ENCODE data around the gene C17orf58. TPM values are rescaled to one million over a fixed set of nuclear protein-coding genes. Genes with fewer than 3 reads are reported as not detected.
"Not testable (repeated sequence)": the region's sequence is repeated elsewhere in the genome, so short reads cannot be mapped to it uniquely, and the experiment has no call there.

Gene C17orf58
- total RNA-seq, 1 experiment from 2014 or later: 21.1 TPM

DNA sequence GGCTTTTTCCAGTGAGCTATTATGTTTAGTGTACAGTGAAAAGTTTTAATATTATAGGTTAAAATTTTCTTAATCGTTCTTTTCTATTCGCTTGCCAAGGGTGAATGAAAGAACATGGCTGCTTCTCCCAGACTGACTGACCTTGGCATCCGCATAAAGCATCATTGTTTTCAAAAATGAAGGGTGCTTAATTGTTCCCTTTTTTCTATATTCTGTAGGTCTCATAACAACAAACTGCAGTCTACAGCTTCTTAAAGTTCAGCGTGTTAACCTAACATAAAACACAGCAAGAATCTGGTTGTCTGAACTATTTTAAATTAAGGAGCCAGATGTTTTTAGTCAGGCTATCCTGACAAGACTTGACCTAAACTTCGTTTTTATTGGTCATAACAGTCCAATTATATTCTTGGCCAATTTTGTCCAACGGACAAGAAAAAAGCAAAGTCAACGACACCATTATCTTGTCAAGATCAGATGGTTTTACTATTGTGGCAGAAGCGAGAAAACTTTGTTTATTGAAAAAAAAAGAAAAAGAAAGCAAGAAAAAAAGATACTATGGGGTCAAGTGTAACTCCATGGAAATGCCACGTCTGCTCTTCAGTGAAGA, 14.1 kb downstream of the C17orf58 start:
- H3K27me3 ChIP-seq: no peaks in the 10 kb centered on the region
- H3K9me3 ChIP-seq: no peaks in the 10 kb centered on the region; the same call in 1 of the 2 replicates
- peaks cover 18% of the 10 kb centered on the region for H3K36me3 ChIP-seq
- DNase-seq: no peak
- H3K4me3 ChIP-seq: no peak overlapping the region

DNA sequence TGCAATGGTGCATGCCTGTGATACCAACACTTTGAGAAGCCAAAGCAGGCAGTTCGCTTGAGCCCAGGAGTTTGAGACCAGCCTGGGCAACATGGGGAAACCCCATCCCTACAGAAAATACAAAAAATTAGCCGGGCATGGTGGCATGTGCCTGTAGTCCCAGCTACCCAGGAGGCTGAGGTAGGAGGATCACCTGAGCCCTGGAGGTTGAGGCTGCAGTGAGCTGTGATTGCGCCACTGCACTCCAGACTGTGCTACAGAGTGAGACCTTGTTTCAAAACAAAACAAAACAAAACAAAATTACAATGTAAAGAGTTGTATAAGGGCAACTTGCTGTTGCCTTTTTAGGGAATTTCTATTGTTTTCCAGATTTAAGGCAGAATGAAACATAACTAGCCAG, 15.4 kb downstream of the C17orf58 start:
- H3K36me3 ChIP-seq: peaks cover 23% of the 10 kb centered on the region
- not testable (repeated sequence) for H3K4me3 ChIP-seq, H3K27me3 ChIP-seq, H3K9me3 ChIP-seq, DNase-seq

DNA sequence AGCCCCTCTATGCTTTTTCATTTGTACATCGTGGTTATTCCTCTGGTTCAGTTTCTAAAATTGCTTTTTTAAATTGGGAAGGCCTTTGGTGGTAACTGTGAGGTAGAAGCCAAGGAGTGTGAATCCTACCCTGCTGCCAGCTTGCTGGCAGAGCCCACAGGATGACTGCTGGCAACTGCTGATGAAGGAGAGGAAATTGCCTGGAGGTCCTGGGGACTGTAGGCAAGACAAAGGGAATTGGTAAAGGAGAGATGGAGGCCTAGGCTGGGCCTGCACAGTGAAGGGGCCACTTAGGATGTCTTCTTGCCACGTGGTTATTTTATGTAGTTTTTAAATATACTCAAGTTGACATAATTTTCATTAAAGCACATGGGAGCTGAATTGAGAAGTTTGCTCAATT, 15.8 kb downstream of the C17orf58 start:
- Histone ChIP-seq H3K27me3 (no peaks in the 10 kb centered on the region), H3K9me3 (no peaks in the 10 kb centered on the region; the same call in 1 of the 2 replicates), H3K36me3 (peaks cover 27% of the 10 kb centered on the region), H3K4me3 (no peak overlapping the region)
- peak; percentile 75 for DNase-seq

DNA sequence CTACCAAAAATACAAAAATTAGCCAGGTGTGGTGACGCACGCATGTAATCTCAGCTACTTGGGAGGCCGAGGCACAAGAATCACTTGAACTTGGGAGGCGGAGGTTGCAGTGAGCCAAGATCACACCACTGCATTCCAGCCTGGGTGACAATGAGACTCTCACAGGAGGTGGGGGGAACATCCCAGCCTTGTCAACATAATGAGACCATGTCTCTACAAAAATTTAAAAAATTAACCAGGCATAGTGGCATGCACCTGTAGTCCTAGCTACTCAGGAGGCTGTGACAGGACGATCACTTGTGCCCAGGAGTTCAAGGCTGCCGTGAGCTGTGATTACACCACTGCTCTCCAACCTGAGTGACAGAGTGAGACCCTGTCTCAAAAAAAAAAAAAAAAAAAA, 20.0 kb downstream of the C17orf58 start:
- peaks cover 44% of the 10 kb centered on the region for H3K36me3 ChIP-seq
- not testable (repeated sequence) for H3K27me3 ChIP-seq, H3K9me3 ChIP-seq, DNase-seq, H3K4me3 ChIP-seq

DNA sequence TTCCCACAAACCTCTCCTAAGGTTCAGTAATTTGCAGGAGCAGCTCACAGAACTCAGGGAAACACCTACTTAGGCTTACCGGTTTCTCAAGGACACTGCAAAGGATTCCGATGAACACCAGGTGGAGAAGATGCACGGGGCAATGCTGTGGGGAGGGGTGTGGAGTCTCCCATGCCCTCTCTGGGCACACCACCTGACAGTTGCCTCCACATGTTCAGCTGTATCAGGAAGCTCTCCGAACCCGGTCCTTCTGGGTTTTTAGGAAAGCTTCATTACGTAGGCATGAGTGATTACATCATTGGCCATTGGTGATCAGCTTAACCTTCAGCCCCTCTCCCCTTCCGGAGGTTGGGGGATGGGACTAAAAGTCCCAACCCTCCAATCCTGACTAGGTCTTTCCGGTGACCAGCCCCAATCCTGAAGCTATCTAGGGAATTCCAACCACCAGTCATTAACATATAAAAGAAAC, 21.6 kb downstream of the C17orf58 start:
- H3K9me3 ChIP-seq: no peaks in the 10 kb centered on the region; the same call in 1 of the 2 replicates
- peaks cover 46% of the 10 kb centered on the region for H3K36me3 ChIP-seq
- no peak for DNase-seq
- no peaks in the 10 kb centered on the region for H3K27me3 ChIP-seq
- H3K4me3 ChIP-seq: no peak overlapping the region

DNA sequence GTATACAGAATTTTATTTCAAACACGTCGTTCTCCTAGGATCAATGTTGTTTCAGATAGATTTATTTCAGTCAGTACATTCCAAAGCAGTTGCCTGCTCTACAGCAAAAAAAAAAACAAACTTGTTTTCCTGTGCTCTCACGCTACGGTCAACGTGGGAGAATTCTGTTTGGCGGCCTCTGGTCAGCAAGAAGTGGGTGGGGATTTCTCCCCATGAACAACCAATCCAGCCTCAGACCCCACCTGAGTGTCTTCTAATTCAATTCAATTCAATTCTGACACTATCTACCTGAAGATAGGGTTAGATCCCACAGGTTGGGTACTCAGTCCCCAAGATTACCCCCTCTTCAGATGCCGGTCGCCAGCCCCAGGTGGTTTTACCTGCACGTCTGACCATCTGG, 22.1 kb downstream of the C17orf58 start:
- no peak for DNase-seq
- no peak overlapping the region for H3K4me3 ChIP-seq
- no peaks in the 10 kb centered on the region; the same call in 1 of the 2 replicates for H3K9me3 ChIP-seq
- H3K27me3 ChIP-seq: no peaks in the 10 kb centered on the region
- H3K36me3 ChIP-seq: peaks cover 42% of the 10 kb centered on the region

DNA sequence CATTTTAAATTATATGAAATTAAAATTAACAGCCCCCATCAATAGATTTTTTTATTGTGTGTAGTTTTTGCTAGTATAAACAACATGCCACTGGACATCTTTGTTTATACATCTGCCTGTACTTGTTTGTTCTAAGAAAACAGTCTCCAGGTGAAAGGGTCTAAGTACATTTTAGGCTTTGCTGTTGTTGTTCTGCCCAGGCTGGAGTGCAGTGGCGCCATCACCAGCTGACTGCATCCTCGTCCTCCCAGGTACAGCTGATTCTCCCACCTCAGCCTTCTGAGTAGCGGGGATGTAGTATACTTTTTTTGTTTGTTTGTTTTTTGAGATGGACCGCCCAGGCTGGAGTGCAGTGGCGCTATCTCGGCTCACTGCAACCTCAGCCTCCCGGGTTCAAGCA, 25.5 kb downstream of the C17orf58 start:
- H3K36me3 ChIP-seq: peaks cover 53% of the 10 kb centered on the region
- H3K27me3 ChIP-seq: no peaks in the 10 kb centered on the region
- H3K4me3 ChIP-seq: no peak overlapping the region
- H3K9me3 ChIP-seq: no peaks in the 10 kb centered on the region
- DNase-seq: no peak

DNA sequence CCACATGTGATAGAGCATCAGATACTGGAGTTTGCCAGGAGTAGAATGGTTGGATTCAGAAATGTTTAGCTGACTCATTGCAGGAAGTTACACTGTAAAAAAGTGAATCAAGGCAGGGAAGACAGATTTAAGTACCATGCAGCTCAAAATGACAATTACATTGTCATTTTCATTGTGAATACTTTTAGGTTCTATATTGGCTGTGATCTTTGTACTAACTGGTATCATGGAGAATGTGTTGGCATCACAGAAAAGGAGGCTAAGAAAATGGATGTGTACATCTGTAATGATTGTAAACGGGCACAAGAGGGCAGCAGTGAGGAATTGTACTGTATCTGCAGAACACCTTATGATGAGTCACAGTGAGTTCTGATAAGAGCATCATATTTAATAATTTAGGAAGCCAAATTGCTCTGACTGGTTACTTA, 33.1 kb downstream of the C17orf58 start:
- H3K4me3 ChIP-seq, H3K9me3 ChIP-seq, H3K27me3 ChIP-seq: not testable (repeated sequence)
- peak; percentile 51 for DNase-seq
- H3K36me3 ChIP-seq: peaks cover 67% of the 10 kb centered on the region

DNA sequence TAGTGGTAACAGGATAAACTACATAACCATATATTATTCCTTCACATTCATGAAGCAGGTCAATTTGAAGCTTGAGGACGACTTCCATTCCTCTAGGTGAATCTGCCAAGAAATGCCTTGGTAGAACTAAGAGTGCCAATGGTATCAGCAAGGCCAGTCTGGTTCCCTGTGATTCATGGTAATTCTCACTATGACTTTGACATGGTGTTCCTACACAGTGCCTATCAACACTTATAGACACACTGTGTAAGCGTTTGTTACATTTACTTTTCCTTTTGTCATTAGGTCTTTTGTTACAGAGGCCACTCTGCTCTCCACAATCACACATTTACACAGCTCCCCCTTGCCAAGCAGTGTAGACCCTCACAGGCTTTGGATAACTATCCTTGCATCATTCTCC, 34.1 kb downstream of the C17orf58 start:
- not testable (repeated sequence) for H3K27me3 ChIP-seq, H3K9me3 ChIP-seq, DNase-seq, H3K4me3 ChIP-seq
- peaks cover 68% of the 10 kb centered on the region for H3K36me3 ChIP-seq

DNA sequence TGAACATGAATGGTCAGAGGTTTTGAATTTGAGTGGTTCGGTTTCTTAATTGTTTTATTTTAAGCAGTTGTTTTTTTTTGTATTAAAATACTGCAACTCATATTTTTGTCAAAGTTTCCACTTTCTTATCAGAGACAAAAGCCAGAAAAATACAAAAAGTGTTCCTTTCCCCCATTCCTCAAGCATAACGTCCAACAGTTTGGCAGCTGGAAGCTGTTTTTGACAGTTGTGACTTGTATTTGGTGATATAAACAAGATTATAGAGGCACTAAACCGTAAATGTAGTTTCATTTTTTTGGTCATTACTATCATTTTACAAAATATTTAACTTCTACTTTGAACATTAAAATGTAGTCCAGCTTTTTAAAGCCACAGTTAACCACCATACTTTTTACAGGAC, 36.0 kb downstream of the C17orf58 start:
- not testable (repeated sequence) for H3K4me3 ChIP-seq, H3K27me3 ChIP-seq, H3K9me3 ChIP-seq, DNase-seq
- H3K36me3 ChIP-seq: peaks cover 52% of the 10 kb centered on the region

DNA sequence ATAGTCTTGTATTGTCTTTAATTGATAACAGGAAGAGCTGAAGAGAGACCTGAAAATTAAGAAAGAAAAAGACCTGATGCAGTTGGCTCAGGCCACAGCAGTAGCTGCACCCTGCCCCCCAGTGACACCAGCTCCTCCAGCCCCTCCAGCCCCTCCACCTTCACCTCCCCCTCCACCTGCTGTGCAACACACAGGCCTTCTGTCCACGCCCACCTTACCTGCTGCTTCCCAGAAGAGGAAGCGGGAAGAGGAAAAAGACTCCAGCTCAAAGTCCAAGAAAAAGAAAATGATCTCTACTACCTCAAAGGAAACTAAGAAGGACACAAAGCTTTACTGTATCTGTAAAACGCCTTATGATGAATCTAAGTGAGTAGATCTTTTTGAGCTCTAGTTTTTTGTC, 36.8 kb downstream of the C17orf58 start:
- no peaks in the 10 kb centered on the region for H3K9me3 ChIP-seq
- H3K27me3 ChIP-seq: no peaks in the 10 kb centered on the region
- no peak for DNase-seq
- peaks cover 50% of the 10 kb centered on the region for H3K36me3 ChIP-seq
- no peak overlapping the region for H3K4me3 ChIP-seq

DNA sequence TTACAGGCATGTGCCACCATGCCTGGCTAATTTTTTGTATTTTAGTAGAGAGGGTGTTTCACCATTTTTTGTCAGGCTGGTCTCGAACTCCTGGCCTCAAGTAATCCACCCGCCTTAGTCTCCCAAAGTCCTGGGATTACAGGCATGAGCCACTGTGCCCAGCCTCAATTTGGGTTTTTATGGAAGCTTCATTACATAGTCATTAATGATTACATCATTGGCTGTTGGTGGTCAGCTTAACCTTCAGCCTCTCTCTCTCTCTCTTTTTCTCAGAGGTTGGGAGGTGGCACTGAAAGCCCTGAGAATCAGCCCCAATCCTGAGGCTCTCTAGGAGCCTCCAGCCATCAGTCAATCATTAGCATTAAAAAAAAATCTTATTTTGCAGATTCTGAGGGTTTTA, 45.3 kb downstream of the C17orf58 start:
- H3K36me3 ChIP-seq: peaks cover 67% of the 10 kb centered on the region
- no peaks in the 10 kb centered on the region for H3K27me3 ChIP-seq
- DNase-seq: no peak
- H3K4me3 ChIP-seq: no peak overlapping the region
- H3K9me3 ChIP-seq: no peaks in the 10 kb centered on the region

DNA sequence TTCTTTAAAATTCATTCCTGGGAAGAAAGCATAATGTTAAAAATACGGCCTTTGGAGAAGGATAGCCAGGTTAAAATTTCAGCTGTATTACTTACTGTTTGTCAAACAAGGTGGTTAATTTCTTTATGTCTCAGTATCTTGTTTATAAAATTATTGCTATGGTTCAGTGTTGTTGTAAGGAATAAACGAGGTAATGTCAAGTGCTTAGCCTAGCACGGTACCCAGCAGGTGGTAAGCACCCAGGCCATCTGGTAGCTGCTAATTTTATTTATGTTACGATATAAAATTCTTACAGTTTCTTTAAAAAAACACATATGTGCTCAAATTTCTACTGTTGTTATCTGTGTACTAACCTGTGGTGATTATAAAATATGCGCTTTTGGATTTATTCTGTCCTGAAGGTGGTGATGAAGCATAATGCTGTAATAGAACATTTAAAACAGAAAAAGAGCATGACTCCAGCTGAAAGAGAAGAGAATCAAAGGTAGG, 48.9 kb downstream of the C17orf58 start:
- Histone ChIP-seq H3K27me3 (no peaks in the 10 kb centered on the region), H3K4me3 (no peak overlapping the region), H3K9me3 (no peaks in the 10 kb centered on the region), H3K36me3 (peaks cover 84% of the 10 kb centered on the region)
- no peak for DNase-seq

DNA sequence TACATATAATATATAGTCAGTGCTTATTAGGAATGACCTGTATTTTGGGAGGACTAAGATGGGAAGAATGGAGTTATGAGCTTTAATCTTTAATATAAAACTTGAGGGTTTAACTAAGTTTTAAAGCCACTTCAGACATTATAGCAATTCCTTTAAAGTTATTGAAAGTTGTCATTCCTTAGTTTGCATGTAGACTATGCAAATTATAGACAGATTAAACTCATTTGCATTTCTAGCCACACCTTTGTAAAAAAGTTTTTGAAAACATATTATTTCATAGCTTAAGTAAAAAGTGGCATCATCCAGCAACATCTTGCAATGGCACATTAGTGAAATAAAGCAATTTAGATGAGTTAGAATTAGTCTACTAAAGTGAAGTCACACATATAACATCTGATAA, 49.8 kb downstream of the C17orf58 start:
- DNase-seq: no peak
- H3K4me3 ChIP-seq: no peak overlapping the region
- peaks cover 84% of the 10 kb centered on the region for H3K36me3 ChIP-seq
- H3K27me3 ChIP-seq: no peaks in the 10 kb centered on the region
- H3K9me3 ChIP-seq: no peaks in the 10 kb centered on the region

DNA sequence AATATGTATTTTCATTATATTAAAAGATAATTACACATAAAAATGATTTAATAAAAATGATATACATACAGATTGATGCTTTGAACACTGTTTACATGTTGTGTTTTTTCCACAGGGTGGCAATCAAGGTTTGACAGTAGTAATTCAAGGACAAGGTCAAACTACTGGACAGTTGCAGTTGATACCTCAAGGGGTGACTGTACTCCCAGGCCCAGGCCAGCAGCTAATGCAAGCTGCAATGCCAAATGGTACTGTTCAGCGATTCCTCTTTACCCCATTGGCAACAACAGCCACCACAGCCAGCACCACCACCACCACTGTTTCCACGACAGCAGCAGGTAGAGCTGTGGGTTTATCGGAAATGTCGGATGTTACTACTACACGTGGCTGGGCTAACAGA, 52.2 kb downstream of the C17orf58 start:
- DNase-seq: no peak
- H3K36me3 ChIP-seq: peaks cover 94% of the 10 kb centered on the region

DNA sequence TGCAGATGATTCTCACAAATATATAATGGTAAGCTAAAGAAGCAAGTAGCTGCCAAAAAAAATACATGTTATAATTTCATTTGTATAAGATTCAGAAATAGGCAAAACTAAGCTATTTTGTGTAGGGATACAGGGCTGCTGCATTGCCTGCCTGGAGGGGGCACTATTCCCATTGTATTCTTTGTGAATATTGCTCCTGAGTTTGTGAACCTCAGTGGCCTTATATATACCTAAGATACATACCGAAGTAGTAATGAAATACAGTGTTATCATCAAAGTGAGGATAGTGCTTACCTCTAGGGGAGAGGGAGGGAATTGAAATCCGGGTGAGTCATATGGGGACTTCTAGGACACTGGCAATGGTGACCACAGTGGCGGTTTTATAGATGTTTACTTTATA, 53.5 kb downstream of the C17orf58 start:
- Histone ChIP-seq H3K9me3 (no peaks in the 10 kb centered on the region), H3K4me3 (no peak overlapping the region), H3K36me3 (peaks cover 84% of the 10 kb centered on the region), H3K27me3 (no peaks in the 10 kb centered on the region)
- no peak for DNase-seq

More for the DNA sequence above, 52.2 kb downstream of the C17orf58 start:
- H3K4me3 ChIP-seq: no peak overlapping the region
- H3K9me3 ChIP-seq: no peaks in the 10 kb centered on the region
- no peaks in the 10 kb centered on the region for H3K27me3 ChIP-seq

Measured in MG63 (cell line).